HS-5 (cell line): ENCODE measurements around the gene ECI1.
"Not testable (repeated sequence)": the region's sequence is repeated elsewhere in the genome, so short reads cannot be mapped to it uniquely, and the experiment has no call there.

Experiments
- DNase-seq: peaks from one replicate; pipeline ENCODE4 v3.0.0-alpha.2; 2012; ENCODE audit warnings: low read depth

Gene ECI1

DNA sequence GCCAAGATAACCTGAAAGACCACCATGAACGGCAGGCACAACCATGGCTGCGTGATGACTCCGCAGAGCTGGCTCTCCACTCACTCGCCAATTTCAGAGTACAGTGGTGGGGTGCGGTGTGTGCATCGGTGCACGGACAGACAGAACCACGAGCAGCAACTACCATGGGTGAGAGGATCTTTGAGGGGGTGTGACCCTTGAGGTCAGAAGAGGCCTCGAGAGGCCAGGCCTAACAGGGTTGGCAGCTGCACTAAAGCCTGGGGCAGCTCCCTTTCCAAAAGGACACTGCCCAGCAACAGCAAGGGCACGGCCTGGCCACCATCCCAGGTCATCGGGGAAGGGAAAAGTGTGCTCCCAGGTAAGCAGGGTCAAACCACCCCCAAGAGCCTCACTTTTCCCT, 1.9 kb upstream of the ECI1 start:
- no peak for DNase-seq

DNA sequence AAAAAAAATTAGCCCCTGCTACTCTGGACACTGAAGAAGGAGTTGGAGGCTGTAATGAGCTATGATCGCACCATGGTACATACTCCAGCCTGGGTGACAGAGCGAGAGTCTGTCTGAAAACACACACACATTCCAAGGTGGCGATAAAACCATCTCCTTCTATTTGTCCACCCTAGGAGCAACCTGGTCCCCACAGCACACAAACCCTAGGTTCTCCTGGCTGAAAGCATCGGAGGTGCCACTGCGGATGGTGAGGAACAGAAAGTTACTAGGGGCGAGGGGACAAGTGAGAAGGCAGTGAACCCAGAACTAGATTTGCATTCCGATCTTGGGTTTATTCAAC, 1.4 kb upstream of the ECI1 start:
- no peak for DNase-seq

DNA sequence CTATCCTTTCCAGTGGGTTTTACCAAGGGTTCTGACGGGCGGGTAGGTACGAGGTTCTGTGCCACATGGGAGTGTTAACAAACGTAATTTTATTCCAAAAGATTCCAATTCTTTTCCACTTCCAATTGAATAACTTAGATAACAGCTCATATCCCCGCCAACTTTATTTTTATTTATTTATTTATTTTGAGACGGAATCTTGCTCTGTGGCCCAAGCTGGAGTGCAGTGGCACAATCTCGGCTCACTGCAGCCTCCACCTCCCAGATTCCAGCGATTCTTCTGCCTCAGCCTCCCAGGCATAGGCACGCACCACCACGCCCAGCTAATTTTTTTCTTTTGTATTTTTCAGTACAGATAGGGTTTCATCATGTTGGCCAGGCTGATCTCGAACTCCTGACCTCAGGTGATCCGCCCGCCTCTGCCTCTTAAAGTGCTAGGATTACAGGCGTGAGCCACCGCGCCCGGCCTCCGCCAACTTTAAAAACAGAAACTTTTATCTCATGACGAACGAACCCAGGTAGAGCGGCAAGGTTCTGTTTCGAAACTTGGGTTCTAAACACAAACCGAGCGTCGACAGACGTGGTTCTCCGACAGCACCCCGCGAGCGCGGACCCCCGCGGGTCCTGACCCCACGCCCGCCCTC, 613 bp downstream of the ECI1 start:
- DNase-seq: no peak

DNA sequence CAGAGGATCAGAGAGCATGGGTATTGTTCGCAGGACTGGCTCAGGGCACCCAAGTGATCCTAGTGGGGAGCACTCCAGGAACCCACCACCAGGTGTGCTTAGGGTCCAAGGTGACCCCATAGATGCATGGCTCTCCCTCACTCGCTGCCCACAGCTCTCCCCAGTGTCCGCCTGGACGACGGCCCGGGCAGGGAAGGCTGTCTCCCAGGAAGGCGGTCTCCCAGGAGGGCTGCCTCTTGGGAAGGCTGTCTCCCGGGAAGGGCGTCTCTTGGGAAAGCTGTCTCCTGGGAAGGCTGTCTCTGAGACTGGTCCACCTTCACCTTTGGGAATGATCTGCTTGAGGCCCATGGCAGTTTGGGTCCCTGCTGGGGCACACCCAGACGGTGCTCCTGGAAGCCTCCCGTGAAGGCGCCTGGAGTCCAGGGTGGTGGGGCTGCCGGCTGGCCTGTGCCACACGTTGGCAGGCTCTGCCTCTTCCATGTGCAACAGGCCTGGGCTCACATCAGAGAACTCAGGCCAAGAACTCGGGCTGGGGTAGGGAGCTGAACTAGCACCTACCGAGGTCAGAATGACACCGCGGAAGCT, 5.0 kb downstream of the ECI1 start:
- DNase-seq: no peak

DNA sequence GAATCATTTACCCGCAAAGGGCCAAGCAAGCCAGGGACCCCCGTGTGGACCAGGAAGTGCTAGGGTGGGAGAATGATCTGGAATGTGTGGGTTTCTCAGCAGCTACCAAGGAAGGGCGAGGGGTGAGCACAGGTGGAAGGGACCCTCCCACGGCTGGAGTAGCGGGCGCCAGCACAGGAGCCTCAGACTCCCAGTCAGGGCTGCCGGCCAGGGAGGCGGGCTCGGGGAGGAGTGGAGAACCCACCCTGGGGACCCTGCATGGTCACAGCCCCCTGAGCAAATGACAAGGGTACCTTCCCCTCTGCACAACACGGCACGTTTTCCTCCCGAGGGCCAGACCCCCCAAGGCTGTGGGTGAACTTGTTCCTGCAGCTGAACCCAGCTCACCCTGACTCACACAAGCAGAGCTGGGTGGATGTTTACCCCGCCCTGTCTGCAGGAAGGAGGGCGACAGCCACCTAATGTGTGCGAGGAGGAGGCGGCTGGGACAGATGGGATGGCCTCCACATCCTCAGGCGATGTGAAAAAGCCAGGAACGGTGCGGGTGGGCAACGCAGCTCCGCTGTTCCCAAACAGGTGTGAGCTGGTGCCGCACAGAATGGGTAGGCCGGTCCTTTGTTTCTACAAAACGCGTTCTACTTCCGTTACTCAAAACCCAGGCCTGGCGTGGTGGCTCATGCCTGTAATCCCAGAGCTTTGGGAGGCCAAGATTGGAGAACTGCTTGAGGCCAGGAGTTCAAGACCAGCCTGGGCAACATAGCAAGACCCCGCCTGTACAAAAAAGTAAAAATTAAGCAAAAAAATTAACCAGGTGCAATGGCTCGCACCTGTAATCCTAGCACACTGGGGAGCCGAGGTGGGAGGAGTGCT, 6.2 kb downstream of the ECI1 start:
- no peak for DNase-seq

DNA sequence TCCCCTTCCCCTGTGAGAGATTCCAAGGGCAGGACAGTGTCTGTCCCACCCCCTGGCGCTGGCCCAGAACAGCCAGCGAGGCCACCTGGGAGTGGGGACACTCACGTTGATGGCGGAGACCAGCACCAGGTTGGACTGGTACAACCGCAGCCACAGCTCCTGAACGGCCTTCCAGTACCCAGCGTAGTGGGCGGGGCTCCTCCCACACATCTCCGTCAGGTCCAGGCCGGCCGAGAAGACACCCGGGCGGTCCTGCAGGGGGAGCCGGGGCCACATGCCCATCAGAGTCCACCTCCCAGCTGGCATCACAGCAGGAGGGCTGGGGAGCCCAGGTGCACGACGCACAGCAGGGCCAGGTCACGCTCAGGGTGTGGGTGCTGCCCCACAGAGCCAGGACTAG, 7.1 kb downstream of the ECI1 start:
- no peak for DNase-seq

DNA sequence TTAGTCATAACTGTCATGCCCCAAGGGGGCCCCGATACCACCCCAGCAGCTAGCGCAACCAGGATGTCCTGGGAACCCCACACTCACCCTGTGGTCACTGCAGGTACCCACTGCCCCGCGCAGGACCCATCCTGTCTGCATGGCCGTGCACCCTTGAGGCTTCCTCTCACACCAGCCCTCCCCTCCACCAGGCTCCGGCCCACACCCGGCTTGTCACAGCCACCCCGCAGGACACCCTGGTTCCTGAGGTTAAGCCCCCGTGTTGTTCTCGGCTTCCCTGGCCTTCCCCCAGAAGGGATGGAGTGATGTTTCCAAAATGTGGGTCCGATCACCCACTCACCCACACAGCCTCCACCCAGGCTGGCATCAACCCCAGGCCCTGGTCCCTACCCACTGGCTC, 7.6 kb downstream of the ECI1 start:
- no peak for DNase-seq

DNA sequence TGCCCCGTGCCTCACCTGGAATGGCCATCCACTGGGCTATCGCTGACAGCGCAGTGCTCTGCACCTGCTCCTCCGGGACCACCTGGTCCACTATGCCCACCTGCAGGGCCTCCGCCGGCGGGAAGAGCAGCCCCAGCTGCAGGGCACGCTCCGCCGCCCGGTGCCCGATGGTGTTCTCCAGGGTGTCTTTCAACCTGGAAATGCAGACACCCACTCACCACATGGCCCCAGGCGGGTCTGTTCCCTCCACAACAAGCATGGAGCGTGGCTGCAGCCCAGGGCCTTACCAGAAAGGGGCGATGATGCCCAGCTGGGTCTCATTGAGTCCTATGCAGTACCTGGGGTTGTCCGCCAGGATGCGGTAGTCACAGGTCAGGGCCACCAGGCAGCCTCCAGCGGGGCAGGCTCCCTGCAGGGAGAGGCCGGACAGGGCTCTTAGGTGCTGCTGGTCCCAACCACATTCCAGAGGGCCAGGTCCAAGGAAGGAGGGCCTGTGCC, 8.3 kb downstream of the ECI1 start:
- DNase-seq: no peak

DNA sequence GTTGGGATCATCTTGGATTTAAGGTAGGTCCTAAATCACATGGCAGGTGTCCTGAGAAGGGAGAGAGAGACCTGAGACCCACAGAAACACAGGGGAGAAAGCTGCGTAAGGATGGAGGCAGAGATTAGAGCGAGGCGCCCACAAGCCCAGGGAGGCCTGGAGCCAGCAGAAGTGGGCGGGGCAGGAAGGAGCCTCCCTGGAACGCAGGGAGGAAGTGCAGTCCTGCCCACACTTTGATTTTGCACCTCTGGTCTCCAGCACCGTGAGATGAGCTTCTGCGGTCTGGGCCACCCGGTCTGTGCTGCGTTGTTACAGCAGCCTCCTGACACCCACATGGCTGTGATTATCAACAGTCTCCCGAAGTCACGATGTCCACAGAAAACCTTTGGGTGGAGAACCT, 8.8 kb downstream of the ECI1 start:
- DNase-seq: no peak

DNA sequence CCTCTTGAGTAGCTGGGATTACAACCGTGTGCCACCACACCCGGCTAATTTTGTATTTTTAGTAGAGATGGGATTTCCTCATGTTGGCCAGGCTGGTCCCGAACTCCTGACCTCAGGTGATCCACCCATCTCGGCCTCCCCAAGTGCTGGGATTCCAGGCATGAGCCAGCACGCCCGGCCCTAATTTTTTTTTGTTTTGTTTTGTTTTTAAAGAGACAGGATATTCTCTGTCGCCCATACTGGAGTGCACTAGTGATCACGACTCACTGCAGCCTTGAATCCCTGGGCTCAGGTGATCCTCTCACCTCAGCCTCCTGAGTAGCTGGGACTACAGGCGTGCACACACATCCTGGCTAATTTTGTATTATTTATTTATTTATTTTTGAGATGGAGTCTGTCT, 11.1 kb downstream of the ECI1 start:
- not testable (repeated sequence) for DNase-seq

DNA sequence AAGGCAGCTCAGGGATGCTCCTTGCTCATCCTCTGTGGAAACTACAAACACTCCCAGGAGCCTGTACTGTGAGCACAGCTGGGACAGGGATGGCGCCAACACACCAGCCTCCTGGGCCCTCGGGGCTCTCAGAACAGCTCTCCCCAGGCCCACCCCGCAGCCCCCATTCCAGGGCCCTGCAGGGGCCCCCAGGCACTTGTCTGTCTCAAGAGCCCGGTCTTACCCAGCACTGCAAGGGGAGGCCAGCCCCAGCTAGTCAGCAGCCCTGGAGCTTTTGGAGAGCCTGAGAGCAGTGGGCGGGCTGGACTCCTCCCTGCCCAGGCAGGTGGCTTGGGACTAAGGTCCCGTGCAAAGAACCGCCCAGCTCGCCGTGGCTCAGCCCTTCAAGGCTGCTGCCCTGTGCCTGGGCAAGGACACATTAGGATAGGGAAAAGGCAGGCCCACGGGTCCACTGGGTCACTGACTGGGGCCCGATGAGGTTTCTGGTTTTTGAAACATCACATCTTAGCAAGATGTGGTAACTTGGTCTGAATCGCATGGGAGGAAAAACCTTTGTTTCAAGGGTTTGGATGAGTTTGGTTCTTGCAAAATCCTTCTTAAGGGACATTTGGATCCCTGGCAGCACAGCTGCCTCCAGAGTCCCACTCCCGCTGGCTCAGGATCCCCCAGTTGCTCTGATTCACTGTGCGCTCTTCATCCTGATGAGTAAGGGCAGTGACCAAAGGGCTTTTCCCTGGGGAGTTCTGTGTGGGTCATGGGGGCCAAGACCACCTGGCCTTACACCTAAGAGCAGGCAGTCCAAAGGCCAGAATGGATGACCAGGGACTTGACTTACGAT, 12.3 kb downstream of the ECI1 start:
- no peak for DNase-seq

DNA sequence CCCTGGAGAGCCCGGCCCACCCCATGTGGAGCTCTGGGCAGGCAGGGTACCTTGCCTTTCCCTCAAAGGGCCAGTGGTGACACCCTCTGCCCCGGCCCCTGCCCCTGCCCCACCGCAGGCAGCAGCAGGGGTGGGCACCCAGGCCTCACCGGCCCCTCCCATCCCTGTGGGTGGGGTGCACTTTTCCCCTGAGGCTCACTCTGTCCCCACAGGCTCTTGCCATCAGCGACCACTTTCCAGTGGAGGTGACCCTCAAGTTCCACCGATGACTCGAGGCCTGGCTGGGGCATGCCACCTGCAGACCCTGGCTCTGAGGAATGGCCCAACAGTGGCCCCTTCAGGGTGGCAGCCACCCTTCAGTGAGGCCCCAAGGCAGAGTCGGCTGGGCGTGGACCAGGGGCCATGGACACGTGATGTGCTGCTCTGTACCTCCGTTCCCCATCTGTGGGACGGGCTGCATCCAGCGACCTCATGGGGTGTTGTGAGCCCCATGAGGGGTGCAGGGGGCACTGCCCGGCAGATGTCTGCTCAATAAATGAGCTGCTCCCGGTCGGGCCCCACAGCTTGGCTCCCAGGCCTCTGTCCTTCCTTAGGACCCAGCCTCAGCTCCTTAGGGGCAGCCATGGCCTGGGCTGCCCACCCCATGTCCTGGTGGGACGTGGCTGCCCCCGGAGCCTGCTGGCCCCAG, 13.1 kb downstream of the ECI1 start:
- no peak for DNase-seq

DNA sequence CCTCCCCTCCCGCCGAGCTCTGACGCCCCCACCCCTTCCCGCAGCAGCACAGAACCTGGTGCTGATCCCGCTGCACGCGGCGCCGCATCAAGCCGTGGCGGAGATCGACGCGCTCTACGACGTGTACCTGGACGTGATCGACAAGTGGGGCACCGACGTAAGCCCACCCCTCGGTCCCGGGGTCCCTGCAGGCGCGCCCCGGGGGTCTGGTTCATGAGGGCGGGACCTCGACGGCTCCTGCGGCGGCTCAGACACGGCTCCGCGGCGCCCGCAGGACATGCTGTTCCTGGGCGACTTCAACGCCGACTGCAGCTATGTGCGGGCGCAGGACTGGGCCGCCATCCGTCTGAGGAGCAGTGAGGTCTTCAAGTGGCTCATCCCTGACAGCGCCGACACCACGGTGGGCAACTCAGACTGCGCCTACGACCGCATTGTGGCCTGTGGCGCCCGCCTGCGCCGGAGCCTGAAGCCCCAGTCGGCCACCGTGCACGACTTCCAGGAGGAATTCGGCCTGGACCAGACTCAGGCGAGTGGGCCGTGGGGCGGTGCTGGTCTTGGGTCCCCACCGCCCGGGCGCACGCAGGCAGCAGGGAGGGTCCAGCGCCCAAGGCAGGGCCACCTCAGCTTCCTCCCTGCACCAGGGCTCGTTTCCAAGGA, 13.8 kb downstream of the ECI1 start:
- no peak for DNase-seq

DNA sequence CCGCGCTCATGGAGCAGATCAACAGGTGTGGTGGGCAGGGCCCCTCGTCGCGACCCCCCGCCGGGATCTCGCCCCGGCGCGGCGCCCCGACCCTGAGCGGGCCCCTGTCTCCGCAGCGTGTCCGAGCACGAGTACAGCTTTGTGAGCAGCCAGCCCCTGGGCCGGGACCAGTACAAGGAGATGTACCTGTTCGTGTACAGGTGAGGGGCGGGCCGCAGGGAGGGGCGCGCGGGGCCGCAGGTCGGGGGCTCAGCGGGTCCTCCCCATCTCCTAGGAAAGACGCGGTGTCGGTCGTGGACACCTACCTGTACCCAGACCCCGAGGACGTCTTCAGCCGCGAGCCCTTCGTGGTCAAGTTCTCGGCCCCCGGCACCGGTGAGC, 14.3 kb downstream of the ECI1 start:
- DNase-seq: no peak

DNA sequence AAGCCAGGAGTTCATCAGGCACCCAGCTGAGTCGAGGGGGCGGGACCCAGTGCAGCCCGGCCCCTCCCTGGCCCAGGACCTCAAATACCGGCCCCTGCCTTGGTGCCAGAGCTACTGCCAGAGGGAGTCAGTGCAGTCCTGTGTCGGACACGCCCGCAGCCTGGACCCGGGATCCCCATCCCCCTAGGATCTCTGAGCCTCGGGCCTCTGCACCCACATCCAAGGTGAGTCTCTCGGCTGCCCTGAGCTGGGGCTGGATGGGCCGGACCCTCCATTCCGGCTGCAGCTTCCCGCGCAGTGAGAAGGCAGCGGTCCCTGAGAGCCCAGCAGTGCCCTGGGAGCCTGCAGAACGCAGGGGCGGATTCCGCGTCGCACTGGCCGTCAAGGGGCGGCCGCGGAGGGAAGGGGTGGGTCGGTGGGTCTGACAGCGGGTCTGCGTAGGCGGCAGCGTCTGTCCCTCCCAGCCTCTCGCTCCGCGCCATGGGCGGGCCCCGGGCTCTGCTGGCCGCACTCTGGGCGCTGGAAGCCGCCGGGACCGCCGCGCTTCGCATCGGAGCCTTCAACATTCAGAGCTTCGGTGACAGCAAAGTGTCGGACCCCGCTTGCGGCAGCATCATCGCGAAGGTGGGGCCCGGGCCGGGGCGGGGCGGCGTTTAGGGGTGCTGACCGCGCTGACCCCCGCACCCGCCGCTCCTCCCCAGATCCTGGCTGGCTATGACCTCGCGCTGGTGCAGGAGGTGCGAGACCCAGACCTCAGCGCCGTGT, 14.9 kb downstream of the ECI1 start, which contains the start of gene DNASE1L2:
Gene DNASE1L2, plus strand, starts transcription at position 108 of the 765 bp plus-strand sequence. Its CDS starts 373 bp downstream, at position 481.
- DNase-seq: no peak

DNA sequence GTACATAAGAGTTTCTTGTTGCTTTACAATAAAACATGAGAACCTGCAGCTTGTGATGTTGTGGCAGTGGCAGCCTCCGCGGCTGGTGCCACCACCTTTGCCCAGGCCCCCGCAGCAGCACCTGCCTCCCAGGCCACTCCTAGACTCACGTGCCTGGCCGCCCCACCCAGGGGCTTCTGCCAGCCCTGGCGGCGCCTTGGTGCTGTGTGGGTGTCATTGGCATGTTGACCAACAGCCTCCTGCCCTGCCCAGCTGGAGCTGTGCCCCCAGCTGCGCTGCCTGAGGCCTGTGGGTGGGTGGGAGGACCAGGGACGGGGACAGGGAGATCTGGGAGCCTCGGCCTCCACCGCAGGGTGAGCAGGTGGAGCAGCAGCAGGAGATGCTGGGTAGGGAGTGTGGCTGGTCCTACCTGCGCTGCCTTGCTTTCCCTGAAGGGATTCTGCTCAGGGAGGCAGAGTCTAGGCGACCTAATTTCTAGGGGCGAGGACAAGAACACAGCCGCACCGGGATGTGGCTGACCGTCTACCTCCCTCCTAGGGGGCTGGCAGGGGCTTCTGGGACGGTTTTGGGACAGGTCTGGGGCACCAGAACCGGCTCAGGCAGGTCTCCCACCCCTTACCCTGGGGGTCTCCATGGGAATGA, 15.6 kb downstream of the ECI1 start:
- no peak for DNase-seq

DNA sequence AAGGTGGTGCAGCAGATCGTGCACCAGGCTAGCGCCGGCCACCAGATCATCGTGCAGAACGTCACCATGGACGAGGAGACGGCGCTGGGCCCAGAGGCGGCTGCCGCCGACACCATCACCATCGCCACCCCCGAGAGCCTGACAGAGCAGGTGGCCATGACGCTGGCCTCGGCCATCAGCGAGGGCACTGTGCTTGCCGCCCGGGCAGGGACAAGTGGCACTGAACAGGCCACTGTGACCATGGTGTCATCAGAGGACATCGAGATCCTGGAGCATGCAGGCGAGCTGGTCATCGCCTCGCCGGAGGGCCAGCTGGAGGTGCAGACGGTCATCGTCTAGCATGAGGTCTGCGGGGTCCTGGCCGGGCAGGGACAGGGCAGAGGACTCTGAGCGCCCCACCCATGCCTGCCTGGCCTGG, 16.1 kb downstream of the ECI1 start:
- DNase-seq: no peak

DNA sequence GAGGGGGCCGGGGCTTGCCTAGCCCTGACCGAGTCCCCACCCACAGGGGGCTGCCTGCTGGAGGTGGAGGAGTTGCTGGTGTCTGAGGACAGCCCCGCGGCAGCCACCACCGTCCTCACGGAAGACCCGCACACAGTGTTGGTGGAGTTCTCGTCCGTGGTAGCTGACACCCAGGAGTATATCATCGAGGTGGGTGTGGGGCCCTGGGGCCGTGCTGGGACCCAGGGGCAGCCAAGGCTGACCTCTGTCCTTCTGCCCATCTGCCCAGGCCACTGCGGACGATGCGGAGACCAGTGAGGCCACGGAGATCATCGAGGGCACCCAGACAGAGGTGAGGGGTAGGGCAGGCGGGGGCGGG, 16.6 kb downstream of the ECI1 start:
- DNase-seq: no peak

DNA sequence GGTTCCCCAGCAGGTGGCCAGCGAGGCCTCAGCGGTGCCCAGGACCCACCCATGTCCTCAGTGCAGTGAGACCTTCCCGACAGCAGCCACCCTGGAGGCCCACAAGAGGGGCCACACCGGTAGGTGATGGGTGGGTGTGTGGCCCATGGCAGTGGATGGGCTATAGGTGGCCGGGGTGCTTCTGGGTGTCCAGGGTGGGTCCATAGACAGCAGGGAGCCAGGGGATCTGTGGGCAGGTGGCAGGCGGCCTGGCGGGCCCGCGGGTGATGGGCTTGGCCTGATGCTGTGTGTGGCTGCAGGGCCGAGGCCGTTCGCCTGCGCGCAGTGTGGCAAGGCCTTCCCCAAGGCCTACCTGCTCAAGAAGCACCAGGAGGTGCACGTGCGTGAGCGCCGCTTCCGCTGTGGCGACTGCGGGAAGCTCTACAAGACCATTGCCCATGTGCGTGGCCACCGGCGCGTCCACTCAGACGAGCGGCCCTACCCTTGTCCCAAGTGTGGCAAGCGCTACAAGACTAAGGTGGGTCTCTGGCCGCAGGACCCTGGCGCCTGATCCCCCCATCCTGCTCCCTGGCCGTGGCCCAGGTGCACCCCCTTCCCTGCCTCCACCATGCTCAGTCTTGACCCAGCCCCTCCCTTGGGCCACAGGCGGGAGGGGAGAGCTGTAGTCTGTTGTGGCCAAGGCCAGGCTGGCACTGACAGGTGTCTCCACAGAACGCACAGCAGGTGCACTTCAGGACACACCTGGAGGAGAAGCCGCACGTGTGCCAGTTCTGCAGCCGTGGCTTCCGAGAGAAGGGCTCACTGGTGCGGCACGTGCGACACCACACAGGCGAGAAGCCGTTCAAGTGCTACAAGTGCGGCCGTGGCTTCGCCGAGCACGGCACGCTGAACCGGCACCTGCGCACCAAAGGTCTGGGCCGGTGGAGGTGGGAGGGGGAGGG, 17.2 kb downstream of the ECI1 start:
- DNase-seq: no peak
